Measurements from ENCODE around the gene ACTRT2.

ACTRT2 gene

DNA sequence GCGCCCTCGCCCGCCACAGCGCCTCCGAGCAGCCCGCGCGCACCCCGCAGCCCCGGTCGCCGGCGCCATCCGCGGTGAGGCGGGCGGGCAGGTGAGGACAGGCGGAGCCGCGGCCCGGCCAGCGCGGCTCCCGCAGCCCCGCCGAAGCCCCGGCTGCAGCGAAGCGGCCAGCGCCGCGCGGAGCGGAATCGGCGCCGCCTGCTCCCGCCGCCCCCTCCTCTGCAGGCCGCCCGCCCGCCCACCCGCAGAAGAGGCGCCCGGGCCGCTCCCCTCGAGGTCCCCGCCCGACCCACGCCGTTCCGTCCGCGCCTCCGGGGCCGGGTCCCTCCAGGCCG is 49.0 kb downstream of the ACTRT2 start:
- no peak for TF ChIP-seq JUND (IDR thresholded peaks at IDR 0.05; ENCODE audit: low read depth)
- no peak for DNase-seq (ENCODE audit: low read depth in 1 of 2, low spot score in 1 of 2)
- in situ Hi-C loops (cut with HindIII; ENCODE audit: low pct_unique_long_range_greater_than_20kb, low sequenced_read_pairs), result no loop called here

DNA sequence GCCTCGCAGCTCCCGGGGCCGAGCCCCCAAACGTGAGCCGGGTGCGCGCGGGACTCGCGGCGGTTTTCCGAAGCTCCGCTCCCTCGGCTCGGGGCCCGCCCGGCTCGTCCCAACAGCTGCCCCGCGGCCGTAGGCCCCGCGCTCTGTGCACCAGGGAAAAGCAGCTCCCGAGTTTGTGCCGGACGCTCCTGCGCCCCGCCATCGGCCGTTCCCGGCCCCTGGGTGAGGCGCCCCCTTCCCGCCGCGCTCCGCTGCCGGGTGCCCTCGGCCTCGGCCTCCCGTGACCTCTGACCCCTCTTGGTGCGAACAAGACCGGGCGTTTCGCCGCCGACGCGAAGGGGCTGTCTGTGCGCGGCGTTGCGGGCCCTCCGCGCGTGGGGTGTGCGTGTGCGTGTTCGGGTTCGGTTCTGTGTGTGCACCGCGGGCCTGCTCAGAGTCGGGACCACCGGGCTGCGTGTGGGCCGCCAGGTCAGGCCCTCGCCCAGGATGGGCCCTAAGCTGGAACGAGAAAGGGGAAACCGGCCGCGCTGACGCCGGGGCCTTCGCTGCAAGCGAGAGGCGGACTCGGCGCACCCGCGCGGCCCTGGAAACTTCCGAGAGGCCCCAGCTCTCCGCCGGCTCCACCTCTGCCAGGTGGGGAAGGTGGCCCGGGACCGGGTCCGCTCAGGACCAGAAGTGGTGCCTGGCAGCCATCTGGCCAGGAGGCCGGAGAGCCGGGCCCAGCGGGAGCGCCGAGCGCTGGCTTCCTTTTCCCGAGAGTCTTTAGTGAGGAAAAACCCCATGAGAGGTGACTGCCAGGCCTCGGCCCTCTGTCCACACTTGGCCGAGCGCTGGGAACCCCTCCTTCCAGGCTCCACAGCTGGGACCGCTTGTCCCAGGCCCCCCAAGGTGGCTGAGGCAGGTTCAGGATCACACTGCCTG is 49.6 kb downstream of the ACTRT2 start:
- in situ Hi-C loops (cut with HindIII; ENCODE audit: low pct_unique_long_range_greater_than_20kb, low sequenced_read_pairs), result no loop called here
- TF ChIP-seq JUND (IDR thresholded peaks at IDR 0.05; ENCODE audit: low read depth), result no peak
- DNase-seq (ENCODE audit: low read depth in 1 of 2, low spot score in 1 of 2), result no peak

DNA sequence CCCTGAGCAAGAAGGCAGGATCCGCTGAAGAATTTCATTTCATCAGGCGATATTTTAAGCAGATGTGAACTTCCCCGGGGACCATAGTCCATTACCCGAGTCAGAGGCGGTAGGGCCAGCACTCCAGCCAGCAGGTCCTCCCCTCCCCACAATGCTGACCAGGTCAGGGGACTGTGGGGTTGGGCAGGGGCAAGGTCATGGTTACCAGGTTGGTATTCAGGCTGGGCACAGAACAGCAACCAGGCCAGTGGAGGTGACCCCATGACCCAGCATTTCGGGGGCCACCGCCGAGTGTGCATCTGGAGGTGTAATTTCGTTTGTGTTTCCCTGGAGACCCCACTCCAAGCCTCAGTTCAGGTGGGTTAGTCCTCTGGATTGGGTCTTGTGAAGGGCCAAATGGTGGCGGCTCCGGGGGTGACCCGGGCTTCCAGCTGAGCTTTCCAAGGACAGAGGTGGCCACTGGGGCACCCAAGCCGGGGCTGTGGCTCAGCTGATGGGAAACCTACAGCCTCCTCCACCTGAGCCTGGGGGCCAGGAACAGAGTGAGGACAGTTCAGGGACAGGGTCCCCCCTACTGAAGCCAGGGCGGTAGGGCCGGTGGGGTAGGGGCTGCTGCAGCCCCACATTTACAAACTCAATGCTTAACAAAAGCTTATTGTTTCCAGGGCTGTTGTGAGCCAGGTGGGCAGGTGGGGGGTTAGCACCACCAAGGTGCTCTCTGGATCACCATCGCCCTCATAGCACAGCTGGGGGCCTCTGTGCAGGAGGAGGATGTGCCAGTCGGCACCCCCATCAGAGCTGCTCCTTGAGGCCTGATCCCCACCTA is 50.5 kb downstream of the ACTRT2 start:
- in situ Hi-C loops (cut with HindIII; ENCODE audit: low pct_unique_long_range_greater_than_20kb, low sequenced_read_pairs), result no loop called here
- DNase-seq (ENCODE audit: low read depth in 1 of 2, low spot score in 1 of 2), result no peak
- TF ChIP-seq JUND (IDR thresholded peaks at IDR 0.05; ENCODE audit: low read depth), result no peak

All from T47D (cell line).